HG02571 (cell line): ENCODE data around the gene MAD1L1.

Source experiments
- ATAC-seq: cut with Tn5 transposase; IDR thresholded peaks from one replicate; pipeline ENCODE4 v1.9.1; 2021; ENCODE audit warnings: mild to moderate bottlenecking, moderate library complexity; ENCODE audit not compliant: unreplicated experiment

The MAD1L1 gene

DNA sequence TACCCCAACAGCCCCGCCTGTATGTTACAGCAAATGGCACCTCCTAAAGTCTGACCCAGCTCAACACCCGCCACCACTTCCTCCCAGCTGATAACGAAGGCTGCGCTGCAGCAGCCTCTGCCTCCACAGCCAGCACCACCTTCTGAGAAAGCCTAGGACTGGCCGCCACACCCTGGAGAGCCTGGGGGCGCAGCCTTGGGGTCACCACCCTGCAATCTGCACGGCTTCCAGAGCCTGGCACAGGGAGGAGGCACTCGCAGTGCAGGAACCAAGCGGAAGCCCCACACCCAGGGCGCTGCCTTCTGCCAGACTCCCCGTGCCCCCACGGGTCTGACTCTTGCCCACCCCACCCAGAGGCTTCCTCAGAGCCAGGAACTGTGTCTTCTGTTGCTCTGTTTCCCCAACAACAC lies 112.5 kb downstream of the MAD1L1 start:
- no peak for ATAC-seq

DNA sequence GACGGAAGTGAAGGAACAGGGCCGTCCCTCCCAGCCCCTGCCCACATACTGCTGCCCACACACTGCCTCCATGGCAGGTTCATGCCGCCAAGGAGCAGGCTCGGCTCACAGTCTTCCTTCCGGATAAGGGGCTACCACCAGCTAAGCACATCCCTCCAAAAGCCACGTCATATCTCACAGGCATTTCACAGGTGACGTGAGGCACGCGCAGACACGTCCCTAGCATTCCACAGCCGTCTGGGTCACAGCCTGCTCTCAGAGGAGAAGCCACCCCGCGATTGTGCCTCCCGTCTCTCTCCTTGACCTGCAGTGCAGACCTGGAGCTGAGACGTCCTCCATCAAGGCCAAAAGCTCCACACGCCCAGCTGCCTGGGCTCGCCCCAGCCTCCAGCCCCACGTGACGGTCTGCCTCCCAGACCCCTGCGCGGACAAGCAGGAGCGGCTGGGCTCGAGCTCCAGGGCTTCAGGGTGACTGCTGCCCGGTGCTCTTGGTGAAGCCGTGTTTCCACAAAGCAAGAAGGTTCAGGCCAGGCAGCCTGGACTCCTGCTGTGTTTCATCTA lies 114.0 kb downstream of the MAD1L1 start:
- ATAC-seq: no peak

DNA sequence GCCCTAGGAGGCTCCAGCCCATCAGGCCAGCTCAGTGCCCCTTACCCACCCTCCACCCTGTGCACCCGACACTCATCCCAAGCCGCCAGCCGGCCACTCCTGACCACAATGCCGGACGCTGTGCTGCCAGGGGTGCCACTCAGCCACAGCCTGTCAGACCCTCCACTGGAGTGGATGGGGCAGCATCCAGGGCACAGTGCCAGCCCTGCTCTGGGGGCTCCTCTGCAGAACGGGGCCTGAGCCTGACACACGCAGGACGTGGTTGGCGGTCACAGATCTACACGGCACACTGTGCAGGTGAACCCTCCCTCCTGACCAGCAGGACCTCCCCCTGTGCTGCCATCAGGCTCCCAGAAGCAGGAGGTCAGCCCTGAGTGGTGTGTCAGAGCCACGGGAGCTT lies 114.7 kb downstream of the MAD1L1 start:
- ATAC-seq: no peak

DNA sequence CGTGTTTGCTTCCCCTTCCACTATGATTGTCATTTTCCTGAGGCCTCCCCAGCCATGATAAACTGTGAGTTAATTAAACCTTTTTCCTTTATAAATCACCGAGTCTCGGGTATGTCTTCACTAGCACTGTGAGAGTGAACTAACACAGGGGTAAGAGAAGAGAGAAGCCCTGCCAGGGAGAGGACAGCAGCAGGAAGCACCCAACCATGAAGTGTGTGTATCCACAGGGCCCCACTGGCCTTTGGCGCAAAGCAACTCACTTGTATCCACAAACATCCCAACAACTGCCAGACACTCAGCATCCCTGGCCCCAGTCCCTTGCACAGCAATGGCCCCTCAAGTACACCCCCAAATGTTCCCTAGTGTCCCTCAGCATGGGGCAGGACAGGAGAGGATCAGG lies 115.1 kb downstream of the MAD1L1 start:
- ATAC-seq: no peak

DNA sequence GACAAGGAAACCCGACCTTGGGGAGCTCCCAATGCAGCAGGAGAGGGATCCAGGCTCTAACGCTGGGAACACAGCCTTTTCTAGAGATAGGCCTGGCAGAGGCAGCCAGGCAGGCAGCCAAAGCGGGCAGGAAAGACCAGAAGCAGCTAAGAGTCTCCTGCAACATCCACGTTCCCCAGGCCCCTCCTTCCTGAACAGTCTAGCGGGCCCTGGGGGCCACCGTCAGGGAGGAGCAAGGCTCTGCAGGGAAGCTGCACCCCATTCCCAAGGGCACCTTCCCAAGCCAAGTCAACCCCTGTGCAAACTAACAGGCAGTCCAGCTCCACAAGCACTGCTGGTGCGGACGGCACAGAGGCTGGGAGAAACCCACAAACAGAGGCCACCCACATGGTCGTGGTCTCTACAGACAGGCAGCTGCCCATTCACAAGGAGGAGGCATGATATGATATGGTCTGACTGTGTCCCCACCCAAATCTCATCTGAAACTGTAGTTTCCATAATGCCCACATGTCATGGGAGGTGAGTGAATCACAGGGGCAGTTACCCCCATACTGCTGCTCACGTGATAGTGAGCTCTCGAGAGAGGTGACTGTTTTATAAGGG lies 115.7 kb downstream of the MAD1L1 start:
- no peak for ATAC-seq

DNA sequence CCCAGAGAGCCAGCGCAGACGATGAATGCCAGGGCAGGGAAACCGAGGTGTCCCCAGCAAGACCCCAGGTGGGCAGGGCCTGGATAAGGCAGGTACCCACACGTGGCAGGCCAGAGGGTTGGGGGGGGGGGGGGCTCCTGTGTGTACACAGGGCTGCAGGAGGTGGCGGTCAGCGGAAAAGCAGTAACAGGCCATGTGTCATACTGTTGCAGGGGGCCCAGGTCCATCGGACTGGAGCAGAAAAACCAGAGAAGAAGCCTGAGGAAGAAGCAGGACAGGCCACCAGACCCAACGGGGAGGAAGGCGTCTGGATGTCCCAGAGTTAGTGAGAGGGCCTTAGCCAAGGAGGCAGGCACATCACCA lies 116.3 kb downstream of the MAD1L1 start:
- ATAC-seq: no peak

DNA sequence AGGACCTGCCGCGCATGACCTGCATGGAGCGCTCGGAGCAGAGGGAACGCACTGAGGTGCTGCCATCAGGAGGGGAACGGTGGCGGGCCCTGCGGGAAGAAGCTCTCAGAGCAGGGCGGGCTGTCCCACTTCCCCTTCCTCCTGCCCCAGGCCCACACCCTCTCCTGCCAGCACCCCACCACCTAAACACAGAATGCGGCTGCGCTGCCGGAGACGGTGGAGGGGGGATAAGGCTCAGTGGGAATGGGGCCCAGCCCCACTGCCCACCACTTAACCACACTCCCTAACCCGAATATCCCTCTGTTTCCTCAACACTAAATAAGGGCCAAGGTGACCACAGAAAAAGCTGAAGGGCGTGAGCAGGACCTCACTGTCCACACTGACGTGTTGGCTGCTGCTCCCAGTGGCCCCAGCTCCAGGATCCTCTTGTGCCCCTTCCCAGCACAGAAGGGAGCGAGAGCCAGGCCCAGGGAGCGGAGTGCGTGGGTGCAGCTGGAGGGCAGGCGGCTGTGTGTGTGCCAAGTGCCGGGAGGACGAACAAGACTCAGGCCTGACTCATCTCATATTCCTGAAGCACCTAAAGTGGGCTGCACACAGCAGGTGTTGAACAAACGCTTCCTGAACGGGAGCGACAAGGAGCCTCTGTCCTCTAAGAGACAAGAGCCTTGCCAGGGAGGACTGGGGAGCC lies 116.8 kb downstream of the MAD1L1 start:
- ATAC-seq: no peak

DNA sequence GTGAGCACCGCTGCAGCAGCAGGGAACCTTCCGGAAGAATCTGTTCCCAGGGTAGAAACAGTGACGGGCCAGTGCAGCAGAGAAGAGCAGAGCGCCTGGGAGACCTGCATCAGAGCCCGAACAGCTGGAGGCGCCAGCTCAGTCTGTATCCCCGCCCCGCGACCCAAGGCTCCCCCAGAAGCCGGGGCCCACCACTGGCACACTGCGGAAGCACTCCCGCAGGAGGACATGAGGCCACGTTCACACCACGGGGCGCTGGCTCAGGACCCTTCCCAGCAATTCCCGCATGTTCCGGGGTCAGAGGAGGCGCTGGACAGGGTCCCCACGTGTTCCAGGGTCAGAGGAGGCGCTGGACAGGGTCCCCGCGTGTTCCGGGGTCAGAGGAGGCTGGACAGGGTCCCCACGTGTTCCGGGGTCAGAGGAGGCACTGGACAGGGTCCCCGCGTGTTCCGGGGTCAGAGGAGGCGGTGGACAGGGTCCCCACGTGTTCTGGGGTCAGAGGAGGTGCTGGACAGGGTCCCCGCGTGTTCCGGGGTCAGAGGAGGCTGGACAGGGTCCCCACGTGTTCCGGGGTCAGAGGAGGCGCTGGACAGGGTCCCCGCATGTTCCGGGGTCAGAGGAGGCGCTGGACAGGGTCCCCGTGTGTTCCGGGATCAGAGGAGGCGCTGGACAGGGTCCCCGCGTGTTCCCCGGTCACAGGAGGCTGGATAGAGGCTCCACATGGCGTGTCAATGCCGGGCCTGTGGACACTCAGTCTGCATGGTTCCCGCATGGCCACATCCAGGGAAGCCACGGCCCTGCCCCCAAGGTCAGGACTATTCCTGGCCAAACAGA lies 117.6 kb downstream of the MAD1L1 start:
- no peak for ATAC-seq

DNA sequence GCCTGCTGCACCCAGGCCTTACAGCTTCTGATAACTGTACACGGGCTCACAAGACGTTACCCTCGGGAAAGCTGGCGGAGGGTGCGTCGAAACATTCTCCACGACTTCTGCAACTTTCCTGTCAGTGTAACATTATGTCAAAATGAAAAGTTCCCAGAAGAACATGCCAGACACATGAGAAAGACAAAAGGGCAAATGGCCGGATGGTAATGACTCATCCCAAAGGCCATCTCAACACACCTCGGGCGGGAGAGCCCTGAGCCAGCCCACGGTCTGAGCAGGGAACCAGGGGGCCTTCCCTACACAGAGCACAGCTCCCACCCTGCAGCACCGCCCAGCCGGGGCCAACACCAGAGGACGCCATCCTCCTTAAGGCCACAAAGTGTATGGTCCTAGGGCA lies 118.7 kb downstream of the MAD1L1 start:
- no peak for ATAC-seq

DNA sequence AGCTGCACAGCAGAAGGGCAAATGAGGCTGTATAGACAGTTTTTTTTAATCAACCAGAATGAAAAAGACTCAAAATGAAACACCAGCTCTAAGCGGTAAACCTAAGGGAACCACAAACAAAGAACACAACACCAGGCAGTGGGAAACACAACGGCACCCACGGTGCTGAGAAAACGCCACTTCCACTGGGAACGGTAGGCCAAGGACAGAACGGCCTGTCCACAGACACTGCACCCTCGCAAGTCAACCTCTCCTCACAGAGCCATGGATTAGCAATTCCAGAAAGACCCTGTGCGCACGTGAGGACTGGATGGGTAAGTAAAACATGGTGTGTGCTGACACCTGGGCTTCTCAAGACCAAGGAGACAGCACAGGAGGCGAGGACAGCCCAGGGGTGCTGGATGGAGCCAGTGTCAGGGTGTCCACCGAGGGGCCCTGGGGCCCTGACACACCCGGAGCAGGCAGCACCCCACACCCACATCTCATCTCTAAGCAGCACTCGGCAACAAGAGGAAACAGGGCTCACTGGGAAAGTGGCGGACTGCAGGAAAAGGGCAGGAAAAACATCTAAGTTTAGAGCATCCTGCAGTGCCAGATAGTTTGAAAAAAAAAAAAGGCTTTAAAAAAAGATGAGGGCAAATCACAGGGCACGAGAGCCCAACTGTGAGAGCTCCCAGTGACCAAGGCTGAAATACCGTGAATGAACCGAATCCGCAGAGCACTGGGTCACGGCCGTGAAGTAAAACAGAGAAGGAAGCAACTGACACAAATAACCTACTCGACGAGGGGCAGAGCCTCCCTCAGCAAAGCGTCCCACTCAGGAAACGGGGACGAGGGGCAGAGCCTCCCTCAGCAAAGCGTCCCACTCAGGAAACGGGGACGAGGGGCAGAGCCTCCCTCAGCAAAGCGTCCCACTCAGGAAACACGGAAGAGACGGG lies 120.2 kb downstream of the MAD1L1 start:
- no peak for ATAC-seq

DNA sequence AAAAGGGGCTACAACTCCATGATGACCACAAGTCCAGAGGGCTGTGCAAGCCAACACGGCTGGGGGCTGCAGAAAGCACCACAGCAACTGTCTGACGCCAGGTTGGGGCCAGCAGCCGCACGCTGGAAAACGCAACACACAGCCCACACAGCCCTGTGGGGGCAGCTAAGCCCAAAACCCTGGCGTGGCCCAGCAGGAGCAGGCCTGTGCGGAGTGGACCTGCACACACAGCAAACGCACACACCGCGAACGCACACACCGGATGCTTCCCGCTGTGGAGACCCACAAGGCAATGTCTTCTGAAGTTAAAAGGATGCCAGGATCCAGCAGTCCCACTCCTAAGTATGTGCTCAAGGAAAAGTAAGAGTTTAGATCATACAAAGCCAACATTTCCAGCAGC lies 121.2 kb downstream of the MAD1L1 start:
- no peak for ATAC-seq

DNA sequence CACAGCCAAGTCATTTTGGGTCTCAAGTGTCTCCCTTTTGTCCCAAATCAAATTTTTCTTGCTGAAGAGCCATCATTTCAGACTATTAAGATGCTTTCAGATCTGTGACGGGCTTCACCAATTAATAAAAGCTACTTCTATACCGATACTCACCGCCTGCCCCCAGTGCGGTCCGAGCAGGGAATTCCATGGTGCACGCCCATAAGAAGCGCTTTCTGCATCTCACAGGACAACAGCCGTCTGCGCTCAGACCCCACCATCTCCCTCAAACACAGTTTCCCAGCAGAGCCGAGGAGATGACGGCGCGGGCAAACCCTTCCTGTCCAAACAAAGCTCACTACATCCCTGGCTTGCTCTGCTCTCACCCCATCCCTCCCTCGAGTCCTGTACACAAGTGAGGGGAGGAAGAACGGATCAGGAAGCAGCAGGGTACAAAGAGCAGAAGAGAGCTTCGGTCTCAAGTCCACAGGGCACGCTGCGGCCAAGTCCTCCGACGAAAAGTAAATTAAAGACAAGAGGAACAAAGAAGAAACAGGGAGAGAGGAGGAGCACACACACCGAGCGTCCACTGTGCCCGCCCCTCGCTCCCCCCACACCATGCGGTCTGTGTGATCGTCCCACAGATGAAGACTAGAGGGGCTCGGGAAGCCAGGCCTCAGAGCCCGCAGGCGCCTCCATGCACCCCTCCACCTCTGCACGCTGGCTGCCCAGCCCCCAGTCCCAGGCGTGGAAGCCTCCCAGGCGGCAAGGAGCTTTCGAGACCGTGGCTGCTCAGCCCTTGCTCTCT lies 121.9 kb downstream of the MAD1L1 start:
- ATAC-seq: no peak

DNA sequence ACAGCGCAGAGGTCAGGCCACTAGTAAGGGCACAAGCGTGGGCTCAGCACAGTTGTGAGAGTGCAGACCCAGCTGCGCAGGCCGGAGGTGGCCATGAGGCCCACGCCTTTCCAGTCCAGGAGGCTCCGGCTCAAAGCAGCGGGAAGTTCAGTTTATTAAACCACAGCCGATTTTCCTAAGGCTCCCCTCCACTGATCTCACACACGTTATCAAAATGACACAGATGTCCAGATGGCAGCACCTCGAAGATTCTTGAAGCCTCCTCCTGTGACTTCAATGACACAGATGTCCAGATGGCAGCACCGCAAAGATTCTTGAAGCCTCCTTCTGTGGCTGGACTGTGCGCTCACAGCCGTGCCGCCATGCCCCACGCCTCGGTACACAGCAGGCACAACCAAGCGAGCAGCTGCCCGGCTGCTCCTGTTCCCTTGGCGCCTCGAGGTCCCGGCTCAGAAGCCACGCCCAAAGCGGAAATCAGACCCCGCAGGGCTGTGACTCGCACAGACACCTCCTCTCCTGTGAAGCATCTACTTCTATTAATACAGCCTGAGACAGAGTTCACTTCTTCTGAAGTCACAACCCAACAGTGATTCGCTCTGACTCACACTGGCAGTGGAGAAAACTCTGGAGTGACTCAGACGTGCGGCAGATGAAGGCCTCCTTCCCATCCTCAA lies 122.7 kb downstream of the MAD1L1 start:
- no peak for ATAC-seq

DNA sequence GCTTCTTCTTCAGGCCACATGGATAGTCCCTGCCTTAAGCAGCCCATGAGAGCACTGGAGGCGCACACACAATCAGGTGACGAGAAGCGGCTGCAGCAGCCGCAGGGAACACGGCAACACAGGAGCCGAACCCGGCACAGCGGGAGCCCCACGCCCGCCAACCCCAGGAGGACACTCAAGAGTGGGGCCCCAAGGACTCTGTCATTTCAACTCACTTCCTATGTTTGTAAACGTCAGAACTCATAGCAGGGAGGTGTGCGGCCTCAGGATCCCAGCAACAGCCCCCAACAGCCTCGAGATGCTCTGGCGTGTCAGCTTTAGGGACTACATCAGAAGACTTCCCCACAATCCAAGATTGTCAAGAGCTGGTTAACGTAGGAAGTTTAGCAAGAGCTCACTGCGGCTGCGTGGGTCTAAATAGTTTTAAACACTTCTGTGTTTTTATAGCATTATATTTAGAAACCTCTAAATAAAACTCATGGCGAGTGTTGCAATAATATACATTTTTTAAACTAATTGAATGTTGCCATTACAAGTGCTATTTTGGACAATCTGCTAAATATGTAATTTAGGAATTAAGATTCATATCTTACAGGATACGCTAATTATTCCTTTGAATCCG lies 123.4 kb downstream of the MAD1L1 start:
- no peak for ATAC-seq

DNA sequence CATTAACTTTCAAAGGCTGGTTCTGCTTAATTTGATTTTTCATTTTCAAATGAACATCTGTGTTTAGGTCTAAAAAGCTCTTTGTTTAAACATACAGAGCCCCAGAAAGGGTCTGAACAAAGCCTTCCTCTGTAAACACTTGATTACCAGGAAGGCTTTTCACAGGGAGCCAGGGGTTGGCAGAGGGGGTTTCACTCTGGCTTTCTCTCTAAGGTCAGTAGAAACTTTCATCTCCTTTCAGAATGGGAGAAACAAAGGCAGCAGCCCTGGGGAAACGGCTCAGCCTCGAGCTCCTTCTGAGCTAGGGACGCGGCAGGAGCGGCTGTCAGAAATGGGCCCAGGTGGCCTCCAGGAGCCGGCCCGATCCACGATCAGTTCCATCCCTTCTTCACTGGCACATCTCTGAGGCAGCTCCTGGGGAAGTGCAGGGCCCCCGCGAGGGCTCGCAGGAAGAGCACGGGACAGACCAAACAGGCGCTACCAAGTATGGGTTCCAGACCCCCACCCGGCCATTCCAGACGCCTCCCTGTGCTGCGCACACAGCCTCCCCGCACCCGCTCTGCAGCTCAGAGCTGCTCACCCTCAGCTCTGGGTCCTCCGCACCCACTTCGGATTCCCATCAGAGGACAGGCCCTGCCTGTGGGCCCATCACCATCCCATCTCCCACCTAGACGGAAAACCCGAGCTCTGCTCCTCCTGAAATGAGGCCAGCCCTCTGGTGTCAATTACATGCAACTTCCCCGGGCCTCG lies 124.1 kb downstream of the MAD1L1 start:
- ATAC-seq: no peak

DNA sequence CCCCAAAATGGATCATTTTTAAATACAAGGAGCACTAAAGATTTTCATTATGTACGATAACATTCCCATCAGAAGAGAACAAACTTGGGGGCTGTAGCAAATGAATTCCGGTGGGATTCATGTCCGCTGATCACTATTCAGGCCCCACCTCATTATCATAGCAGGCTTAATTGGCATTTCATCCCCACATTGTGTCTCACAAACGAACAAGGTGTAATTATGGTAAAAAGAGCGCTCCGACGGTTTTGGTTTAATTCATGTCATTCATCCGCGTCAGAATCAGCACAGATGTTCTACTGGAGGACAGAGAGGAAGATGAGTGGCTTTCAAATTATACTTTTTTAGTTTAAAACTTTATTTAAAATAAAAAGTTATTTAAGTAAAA lies 124.7 kb downstream of the MAD1L1 start:
- ATAC-seq: no peak

DNA sequence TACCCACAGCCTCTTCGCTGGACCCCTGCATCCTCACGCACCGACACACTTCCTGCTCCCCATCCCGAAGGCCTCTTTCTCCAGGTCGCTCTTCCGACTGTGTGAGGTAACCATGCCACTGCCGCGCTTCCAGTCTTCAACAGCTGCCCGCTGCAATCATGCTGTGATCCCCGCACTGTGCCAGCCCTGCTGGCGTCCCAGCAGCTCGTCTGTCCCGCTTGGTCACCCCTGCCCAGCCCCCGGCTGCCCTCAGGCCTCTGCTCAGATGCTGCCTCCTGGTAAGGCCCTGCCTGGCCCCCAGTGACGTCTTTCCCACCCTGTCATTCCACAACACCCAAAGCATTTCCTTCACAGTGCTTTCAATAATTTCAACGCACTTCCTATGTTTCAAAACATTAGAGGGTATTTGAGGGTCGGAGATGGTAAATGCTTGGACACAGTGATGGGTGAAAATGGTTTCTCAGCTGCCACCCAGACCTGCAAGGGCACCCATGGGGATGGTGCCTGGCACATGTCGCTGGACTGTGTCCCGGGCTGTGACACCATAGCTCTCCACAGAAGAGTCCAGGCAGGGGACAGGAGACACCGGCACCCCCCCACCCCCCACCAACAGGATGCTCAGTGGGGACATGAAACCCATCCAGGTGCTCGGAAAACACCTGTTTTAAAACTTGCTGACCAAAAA lies 125.2 kb downstream of the MAD1L1 start:
- no peak for ATAC-seq

DNA sequence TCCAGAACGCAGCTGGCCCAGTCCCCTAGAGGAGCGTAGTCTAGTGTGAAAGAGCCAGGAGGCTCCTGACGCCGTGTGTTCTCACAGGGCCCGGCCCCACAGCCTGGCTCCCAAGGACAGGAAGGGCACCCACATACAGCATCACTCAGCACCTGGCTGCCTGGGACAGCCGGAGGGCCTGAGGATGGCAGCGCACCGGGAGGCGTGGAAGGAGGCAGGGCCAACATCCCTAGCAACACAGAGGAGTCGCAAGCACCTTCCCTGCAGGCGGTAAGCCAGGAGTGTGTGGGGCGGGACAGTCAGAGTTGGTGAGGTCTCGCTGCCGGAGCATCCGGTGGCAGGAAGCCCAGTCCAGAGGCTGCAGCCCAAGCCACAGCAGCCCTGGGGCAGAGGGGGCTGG lies 125.8 kb downstream of the MAD1L1 start:
- no peak for ATAC-seq
